Measurements from ENCODE around the gene ST3GAL3. TPM values are rescaled to one million over a fixed set of nuclear protein-coding genes. Genes with fewer than 3 reads are reported as not detected.

The ST3GAL3 gene
- total and polyA plus RNA-seq, 2 of the 13 experiments (the other 11 are each of a cell fraction or from before 2014, with no cell fraction given) = 5.1 to 8.1 TPM

DNA sequence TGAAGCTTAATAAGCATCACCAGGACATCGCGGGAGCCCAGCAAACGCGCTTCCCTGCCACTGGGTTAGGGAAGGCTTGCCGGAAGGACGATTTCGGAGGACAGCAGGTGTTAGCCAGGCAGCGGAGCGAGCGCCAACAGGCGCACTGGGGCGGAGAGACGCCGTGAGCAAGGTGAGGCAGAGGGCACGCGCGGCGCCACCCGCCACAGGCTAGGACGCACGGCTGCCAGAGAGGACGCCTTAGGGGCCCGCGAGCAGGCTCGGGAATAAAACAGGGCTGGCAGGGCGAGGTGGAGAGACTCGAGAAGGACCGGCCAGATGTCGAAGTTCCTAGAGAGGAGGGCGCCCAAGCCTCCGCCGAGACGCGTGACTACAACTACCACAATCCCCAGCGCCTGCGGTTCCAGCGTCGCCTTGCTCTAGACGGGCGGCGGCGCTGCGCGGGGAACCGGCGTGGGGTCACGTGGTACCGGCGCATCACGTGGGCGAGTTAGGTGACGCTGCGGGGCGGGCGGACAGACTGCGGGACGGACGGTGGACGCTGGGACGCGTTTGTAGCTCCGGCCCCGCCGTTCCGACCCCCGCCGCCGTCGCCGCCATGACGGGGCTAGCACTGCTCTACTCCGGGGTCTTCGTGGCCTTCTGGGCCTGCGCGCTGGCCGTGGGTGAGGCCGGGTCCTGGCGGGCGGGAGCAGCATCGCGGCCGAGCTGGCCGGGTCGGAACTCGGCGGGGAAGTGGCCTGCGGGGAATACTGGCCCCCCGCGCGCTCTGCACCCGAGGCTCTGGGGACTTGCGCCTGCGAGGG is 267.3 kb downstream of the ST3GAL3 start, which contains the start of gene ATP6V0B (continued):
- TF ChIP-seq, protein P1, sequence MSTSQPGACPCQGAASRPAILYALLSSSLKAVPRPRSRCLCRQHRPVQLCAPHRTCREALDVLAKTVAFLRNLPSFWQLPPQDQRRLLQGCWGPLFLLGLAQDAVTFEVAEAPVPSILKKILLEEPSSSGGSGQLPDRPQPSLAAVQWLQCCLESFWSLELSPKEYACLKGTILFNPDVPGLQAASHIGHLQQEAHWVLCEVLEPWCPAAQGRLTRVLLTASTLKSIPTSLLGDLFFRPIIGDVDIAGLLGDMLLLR (CRISPR knock-in tag; IDR thresholded peaks at IDR 0.05) = peak; percentile 88; the same call in 1 of the 2 replicates
- TF ChIP-seq, protein P2, sequence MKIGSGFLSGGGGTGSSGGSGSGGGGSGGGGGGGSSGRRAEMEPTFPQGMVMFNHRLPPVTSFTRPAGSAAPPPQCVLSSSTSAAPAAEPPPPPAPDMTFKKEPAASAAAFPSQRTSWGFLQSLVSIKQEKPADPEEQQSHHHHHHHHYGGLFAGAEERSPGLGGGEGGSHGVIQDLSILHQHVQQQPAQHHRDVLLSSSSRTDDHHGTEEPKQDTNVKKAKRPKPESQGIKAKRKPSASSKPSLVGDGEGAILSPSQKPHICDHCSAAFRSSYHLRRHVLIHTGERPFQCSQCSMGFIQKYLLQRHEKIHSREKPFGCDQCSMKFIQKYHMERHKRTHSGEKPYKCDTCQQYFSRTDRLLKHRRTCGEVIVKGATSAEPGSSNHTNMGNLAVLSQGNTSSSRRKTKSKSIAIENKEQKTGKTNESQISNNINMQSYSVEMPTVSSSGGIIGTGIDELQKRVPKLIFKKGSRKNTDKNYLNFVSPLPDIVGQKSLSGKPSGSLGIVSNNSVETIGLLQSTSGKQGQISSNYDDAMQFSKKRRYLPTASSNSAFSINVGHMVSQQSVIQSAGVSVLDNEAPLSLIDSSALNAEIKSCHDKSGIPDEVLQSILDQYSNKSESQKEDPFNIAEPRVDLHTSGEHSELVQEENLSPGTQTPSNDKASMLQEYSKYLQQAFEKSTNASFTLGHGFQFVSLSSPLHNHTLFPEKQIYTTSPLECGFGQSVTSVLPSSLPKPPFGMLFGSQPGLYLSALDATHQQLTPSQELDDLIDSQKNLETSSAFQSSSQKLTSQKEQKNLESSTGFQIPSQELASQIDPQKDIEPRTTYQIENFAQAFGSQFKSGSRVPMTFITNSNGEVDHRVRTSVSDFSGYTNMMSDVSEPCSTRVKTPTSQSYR (CRISPR knock-in tag; IDR thresholded peaks at IDR 0.05; ENCODE audit: borderline replicate concordance) = peak; percentile 8; the same call in 1 of the 2 replicates
- TF ChIP-seq, protein P3, sequence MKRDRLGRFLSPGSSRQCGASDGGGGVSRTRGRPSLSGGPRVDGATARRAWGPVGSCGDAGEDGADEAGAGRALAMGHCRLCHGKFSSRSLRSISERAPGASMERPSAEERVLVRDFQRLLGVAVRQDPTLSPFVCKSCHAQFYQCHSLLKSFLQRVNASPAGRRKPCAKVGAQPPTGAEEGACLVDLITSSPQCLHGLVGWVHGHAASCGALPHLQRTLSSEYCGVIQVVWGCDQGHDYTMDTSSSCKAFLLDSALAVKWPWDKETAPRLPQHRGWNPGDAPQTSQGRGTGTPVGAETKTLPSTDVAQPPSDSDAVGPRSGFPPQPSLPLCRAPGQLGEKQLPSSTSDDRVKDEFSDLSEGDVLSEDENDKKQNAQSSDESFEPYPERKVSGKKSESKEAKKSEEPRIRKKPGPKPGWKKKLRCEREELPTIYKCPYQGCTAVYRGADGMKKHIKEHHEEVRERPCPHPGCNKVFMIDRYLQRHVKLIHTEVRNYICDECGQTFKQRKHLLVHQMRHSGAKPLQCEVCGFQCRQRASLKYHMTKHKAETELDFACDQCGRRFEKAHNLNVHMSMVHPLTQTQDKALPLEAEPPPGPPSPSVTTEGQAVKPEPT (CRISPR knock-in tag; IDR thresholded peaks at IDR 0.05; ENCODE audit: low read depth) = 0 out of 2 replicates have a peak, but pooled peaks have one; percentile 57
- TF ChIP-seq, protein P4, sequence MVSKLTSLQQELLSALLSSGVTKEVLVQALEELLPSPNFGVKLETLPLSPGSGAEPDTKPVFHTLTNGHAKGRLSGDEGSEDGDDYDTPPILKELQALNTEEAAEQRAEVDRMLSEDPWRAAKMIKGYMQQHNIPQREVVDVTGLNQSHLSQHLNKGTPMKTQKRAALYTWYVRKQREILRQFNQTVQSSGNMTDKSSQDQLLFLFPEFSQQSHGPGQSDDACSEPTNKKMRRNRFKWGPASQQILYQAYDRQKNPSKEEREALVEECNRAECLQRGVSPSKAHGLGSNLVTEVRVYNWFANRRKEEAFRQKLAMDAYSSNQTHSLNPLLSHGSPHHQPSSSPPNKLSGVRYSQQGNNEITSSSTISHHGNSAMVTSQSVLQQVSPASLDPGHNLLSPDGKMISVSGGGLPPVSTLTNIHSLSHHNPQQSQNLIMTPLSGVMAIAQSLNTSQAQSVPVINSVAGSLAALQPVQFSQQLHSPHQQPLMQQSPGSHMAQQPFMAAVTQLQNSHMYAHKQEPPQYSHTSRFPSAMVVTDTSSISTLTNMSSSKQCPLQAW (CRISPR knock-in tag; IDR thresholded peaks at IDR 0.05) = peak; percentile 74
- no peak for TF ChIP-seq ZFP1 (CRISPR knock-in tag; IDR thresholded peaks at IDR 0.05)
- peak; percentile 39; the same call in 1 of the 2 replicates for TF ChIP-seq ELF3 (CRISPR knock-in tag; IDR thresholded peaks at IDR 0.05)
- TF ChIP-seq, protein P5, sequence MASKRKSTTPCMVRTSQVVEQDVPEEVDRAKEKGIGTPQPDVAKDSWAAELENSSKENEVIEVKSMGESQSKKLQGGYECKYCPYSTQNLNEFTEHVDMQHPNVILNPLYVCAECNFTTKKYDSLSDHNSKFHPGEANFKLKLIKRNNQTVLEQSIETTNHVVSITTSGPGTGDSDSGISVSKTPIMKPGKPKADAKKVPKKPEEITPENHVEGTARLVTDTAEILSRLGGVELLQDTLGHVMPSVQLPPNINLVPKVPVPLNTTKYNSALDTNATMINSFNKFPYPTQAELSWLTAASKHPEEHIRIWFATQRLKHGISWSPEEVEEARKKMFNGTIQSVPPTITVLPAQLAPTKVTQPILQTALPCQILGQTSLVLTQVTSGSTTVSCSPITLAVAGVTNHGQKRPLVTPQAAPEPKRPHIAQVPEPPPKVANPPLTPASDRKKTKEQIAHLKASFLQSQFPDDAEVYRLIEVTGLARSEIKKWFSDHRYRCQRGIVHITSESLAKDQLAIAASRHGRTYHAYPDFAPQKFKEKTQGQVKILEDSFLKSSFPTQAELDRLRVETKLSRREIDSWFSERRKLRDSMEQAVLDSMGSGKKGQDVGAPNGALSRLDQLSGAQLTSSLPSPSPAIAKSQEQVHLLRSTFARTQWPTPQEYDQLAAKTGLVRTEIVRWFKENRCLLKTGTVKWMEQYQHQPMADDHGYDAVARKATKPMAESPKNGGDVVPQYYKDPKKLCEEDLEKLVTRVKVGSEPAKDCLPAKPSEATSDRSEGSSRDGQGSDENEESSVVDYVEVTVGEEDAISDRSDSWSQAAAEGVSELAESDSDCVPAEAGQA (IDR thresholded peaks at IDR 0.05; ENCODE audit: low read depth) = peak; percentile 67; the same call in 1 of the 2 replicates
- TF ChIP-seq, protein P5 (CRISPR knock-in tag; IDR thresholded peaks at IDR 0.05; ENCODE audit: borderline replicate concordance) = no peak
- peak; percentile 54 for TF ChIP-seq ZNF891 (CRISPR knock-in tag; IDR thresholded peaks at IDR 0.05)
- TF ChIP-seq SYNCRIP (IDR thresholded peaks at IDR 0.05; ENCODE audit: insufficient read depth, low read depth, low read length) = no peak

All from HepG2 (cell line).